Uterus (tissue), 4 donors: ENCODE results near the gene S100A8. TPM values are rescaled to one million over a fixed set of nuclear protein-coding genes. Genes with fewer than 3 reads are reported as not detected.
"Not testable (repeated sequence)": the region's sequence is repeated elsewhere in the genome, so short reads cannot be mapped to it uniquely, and the experiment has no call there.

Experiments used
- DNase-seq, 2 donors: peaks; one replicate each; pipeline ENCODE4 v3.0.0-alpha.2; 2019 to 2020
- H3K27ac ChIP-seq, 2 donors: fragments of 200-600 bp; sonication (generic); 1 replicate in 1 of 2; 2 replicates in 1 of 2; pipeline ENCODE4 v1.5.1; 2016 to 2018
- H3K27me3 ChIP-seq, 2 donors: fragments of 200-600 bp; sonication (generic); one replicate each; pipeline ENCODE4 v1.5.1; 2018 to 2019; ENCODE audit warnings: control low read depth in 1 of 2
- H3K36me3 ChIP-seq, 2 donors: fragments of 200-600 bp; sonication (generic); one replicate each; pipeline ENCODE4 v1.5.1; 2019; ENCODE audit warnings: control low read depth in 1 of 2
- H3K4me1 ChIP-seq, 2 donors: fragments of 200-600 bp; sonication (generic); one replicate each; pipeline ENCODE4 v1.5.1; 2018 to 2019; ENCODE audit warnings: control low read depth in 1 of 2
- H3K4me3 ChIP-seq, 2 donors: fragments of 200-600 bp; sonication (generic); 1 replicate in 1 of 2; 2 replicates in 1 of 2; pipeline ENCODE4 v1.5.1; 2018 to 2019; ENCODE audit warnings: mild to moderate bottlenecking in 1 of 2
- H3K9me3 ChIP-seq, 2 donors: fragments of 200-600 bp; sonication (generic); one replicate each; pipeline ENCODE4 v1.5.1; 2019; ENCODE audit warnings: control low read depth in 1 of 2
- CTCF ChIP-seq, 4 experiments: fragments of 200-600 bp in 2 of 4; fragments of 450-650 bp in 2 of 4; sonication (generic) in 2 of 4; IDR thresholded peaks; one replicate each; pipeline ENCODE4 v1.5.1; 2016 to 2019; ENCODE audit warnings: antibody characterized with exemption in 4 of 4, mild to moderate bottlenecking in 2 of 4, moderate library complexity in 1 of 4
- POLR2A ChIP-seq, 2 donors: fragments of 450-650 bp; IDR thresholded peaks; one replicate each; pipeline ENCODE4 v1.6.1; 2016; ENCODE audit warnings: antibody characterized with exemption in 2 of 2, mild to moderate bottlenecking in 1 of 2, moderate library complexity in 1 of 2
- intact Hi-C: fragments of 100-400 bp; cut with DNase I; formaldehyde crosslinking; loops from one replicate; pipeline ENCODE4 v1.15.1; 2023; ENCODE audit warnings: low total_unique reads
- total RNA-seq, 4 donors: library from RNA; depleted of rRNA in 3 of 4; stranded (reverse); fragments of >200 nt in 3 of 4; gene quantifications; one replicate each; pipeline versions ENCODE4 v1.1.0 to v1.2.4, GENCODE V29; 2014 to 2023
- donor health status: DM: yes; HTN: yes; CAD: no.

Gene S100A8
- total RNA-seq, 4 donors from 2014 or later: 5.4 to 25.2 (median 24.7) TPM; not detected in 1

GRCh38 chr1:153415850-153416570 lies 25.1 kb upstream of the S100A8 start, which contains the start of gene S100A7A:
Gene S100A7A, plus strand, starts transcription at chr1:153416520. Its CDS starts 1,563 bp downstream, at chr1:153418083.
- no peak within 1 kb of the TSS for H3K27ac ChIP-seq
- H3K4me1 ChIP-seq: no peaks in the 10 kb centered on the region
- no peaks in the 10 kb centered on the region for H3K36me3 ChIP-seq
- no peak for DNase-seq
- no peaks in the 10 kb centered on the region for H3K9me3 ChIP-seq
- TF ChIP-seq CTCF (IDR thresholded peaks at IDR 0.05): no peak
- TF ChIP-seq POLR2A (IDR thresholded peaks at IDR 0.05): no peak
- no peak within 1 kb of the TSS for H3K4me3 ChIP-seq
- intact Hi-C loops: no loop called here
- no peaks in the 10 kb centered on the region for H3K27me3 ChIP-seq

DNA sequence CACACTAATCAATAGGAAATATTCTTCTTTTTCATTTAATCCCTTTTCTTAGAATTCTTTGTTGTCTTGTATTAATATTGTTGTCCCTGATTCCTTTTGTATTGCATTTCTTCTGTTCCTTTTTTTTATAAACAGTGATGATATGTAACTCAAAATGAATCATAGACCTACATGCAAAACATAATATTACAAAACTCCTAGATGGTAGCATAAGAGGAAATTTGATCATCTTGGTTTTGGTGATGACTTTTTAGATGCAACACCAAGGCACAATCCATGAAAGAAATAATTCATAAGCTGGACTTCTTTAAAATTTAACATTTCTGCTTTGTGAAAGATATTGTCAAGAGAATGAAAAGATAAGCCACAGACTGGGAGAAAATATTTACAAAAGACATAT lies 23.1 kb upstream of the S100A8 start:
- H3K4me3 ChIP-seq, DNase-seq, H3K27ac ChIP-seq, H3K36me3 ChIP-seq, H3K9me3 ChIP-seq, H3K4me1 ChIP-seq, intact Hi-C loops, H3K27me3 ChIP-seq: not testable (repeated sequence)

- H3K4me1 ChIP-seq, H3K9me3 ChIP-seq, H3K27ac ChIP-seq, DNase-seq, intact Hi-C loops, H3K36me3 ChIP-seq, H3K27me3 ChIP-seq, H3K4me3 ChIP-seq: not testable (repeated sequence)
Observed at GRCh38 chr1:153407274-153407673, 16.4 kb upstream of the S100A8 start.

GRCh38 chr1:153405825-153406599 lies 15.1 kb upstream of the S100A8 start:
- H3K9me3 ChIP-seq, H3K27me3 ChIP-seq, H3K4me1 ChIP-seq, H3K27ac ChIP-seq, H3K36me3 ChIP-seq, intact Hi-C loops, DNase-seq, H3K4me3 ChIP-seq: not testable (repeated sequence)

DNA sequence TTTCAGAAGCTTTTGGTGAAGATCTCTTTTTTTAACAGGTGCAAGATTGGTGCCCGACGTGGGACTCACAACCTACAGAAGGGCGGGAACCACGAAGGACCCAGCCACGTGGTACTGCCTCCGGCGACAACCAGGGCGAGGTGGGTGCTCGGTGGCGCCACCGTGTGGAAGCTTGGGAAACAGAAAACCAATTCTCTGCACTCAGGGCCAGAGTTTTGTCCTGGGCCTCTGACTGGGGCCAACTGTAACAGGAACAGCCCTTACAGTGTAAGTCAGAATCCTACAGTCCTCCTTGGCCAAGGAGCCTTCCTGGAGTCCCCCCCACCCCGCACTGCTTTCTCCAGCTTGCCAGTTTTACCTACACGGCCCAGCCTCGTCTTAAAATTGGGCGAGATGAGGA lies 13.9 kb upstream of the S100A8 start:
- no peaks in the 10 kb centered on the region for H3K27me3 ChIP-seq
- H3K4me1 ChIP-seq: no peaks in the 10 kb centered on the region
- no peak overlapping the region for H3K4me3 ChIP-seq
- no peak overlapping the region for H3K27ac ChIP-seq
- no peak for TF ChIP-seq CTCF (IDR thresholded peaks at IDR 0.05)
- H3K9me3 ChIP-seq: no peaks in the 10 kb centered on the region
- DNase-seq: no peak
- no peaks in the 10 kb centered on the region for H3K36me3 ChIP-seq
- intact Hi-C loops: no loop called here

DNA sequence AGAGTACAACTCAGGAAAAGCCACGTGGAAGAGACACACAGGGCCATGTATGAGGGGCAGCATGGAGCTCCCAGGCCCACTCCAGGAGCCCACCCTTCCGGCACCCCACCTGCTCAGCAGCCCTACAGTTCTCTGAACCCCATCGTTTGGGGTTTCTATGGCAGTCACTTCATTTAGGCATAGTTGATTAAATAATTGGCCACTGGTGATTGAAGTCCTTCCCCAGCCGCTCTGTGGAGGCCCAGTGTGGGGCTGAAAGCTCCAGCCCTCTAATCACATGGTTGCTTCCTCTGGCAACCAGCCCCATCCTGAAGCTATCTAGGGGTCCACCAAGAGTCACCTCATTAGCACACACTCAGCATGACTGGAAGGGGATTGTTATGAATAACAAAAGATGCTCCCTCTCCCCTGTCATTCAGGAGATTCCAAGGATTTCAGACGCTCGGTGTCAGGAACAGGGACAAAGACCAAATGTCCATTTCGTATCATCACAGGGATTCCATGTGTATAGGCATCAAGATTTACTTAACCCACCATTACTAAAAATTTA lies 13.3 kb upstream of the S100A8 start:
- DNase-seq: no peak
- no peaks in the 10 kb centered on the region for H3K4me1 ChIP-seq
- H3K9me3 ChIP-seq: no peaks in the 10 kb centered on the region
- H3K4me3 ChIP-seq: no peak overlapping the region
- no peak overlapping the region for H3K27ac ChIP-seq
- no peaks in the 10 kb centered on the region for H3K27me3 ChIP-seq
- intact Hi-C loops: no loop called here
- H3K36me3 ChIP-seq: no peaks in the 10 kb centered on the region
- no peak for TF ChIP-seq CTCF (IDR thresholded peaks at IDR 0.05)
- TF ChIP-seq POLR2A (IDR thresholded peaks at IDR 0.05): no peak
